EH (cell line): ENCODE data around the gene LRRC27.
"Not testable (repeated sequence)": the region's sequence is repeated elsewhere in the genome, so short reads cannot be mapped to it uniquely, and the experiment has no call there.

ENCODE experiments used
- DNase-seq: peaks from one replicate; pipeline ENCODE4 v3.0.0-alpha.2; 2015; ENCODE audit warnings: low read depth

LRRC27 gene

GRCh38 chr10:132331601-132332432, at the start of gene LRRC27:
Gene LRRC27 (plus strand): TSS chr10:132332193. CDS start chr10:132333525, 1,332 bp downstream.
- peak; percentile 97 for DNase-seq

DNA sequence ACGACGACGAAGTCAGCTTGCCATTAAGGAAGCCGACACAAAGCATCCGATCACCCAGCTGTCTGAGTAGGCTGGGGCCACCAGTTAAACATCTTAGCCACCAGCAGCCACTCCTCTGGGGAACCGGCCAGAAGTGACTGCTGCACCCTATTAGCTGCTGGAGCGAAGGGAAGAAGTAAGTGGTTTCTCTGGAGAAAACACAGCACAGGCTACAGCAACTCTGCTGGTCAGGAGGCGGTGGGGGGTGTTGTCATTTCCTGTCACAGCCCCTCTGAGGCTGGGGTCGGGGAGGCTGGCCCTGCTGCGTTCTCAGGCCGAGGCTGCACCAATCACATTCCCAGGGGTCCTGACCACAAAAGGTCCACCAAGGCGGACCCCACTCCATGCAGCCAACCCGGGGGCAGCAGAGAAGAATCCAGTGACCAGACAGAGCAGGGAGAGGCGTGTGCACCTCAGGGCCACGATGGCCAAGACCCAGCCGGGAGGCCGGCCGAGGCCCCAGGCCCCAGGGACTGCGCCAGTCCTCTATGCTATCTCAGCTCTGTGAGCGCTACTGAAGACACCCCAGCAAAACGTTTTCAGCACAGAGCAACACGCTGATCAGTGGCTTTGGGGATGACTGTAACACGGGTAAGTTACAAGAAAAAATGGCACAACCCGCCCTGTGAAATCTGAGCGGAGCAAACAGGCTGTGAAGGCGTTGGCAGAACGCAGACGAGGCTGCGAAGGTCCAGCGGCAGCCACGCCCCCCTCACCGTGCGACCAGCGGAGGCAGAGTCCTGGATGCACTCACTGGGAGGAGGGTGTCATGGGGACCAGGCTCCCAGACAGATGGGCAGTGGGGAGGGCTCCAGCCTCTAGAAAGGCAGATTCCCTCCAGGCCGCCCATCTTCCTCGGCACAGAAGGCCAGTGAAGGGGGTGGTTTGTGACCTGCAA, 49.1 kb upstream of the LRRC27 start:
- peak; percentile 12 for DNase-seq

GRCh38 chr10:132283604-132284382, 48.2 kb upstream of the LRRC27 start:
- no peak for DNase-seq

GRCh38 chr10:132289439-132289838, 42.6 kb upstream of the LRRC27 start:
- no peak for DNase-seq

DNA sequence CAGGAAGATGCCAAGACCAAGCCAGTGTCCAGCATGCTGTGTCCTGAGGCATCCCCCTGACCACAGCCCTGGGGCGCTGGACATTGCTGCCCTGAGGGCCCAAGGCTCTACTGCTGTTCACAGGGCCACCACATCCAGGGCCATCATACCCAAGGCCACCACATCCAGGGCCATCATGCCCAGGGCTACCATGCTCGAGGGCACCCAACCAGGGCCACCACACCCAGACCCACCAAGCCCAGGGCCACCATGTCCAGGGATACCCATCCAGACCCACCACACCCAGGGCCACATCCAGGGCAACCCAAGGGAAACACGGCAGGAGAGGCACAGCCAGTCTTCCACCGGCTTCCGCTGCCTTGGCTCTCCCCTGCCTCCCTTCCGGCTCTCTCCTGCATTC, 41.4 kb upstream of the LRRC27 start:
- no peak for DNase-seq

GRCh38 chr10:132291826-132292225, 40.2 kb upstream of the LRRC27 start:
- no peak for DNase-seq

- DNase-seq = no peak
Measured at GRCh38 chr10:132292287-132293200, 39.4 kb upstream of the LRRC27 start.

- DNase-seq = no peak
Measured at GRCh38 chr10:132293201-132293812, 38.7 kb upstream of the LRRC27 start.

- DNase-seq = no peak
Measured at GRCh38 chr10:132293813-132294520, 38.0 kb upstream of the LRRC27 start.

- no peak for DNase-seq
Measured at GRCh38 chr10:132294561-132295318, 37.3 kb upstream of the LRRC27 start.

DNA sequence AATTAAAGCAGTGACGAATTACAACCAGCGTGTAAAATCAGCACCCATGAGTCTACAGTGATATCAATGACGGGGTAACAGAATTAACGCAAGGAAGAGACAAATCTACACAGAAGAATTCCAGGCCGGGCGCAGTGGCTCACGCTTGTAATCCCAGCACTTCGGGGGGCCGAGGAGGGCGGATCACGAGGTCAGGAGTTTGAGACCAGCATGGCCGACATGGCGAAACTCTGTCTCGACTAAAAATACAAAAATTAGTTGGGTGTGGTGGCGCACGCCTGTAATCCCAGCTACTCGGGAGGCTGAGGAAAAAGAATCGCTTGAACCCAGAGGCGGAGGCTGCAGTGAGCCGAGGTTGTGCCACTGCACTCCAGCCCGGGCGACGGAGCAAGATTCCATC, 36.5 kb upstream of the LRRC27 start:
- not testable (repeated sequence) for DNase-seq

DNA sequence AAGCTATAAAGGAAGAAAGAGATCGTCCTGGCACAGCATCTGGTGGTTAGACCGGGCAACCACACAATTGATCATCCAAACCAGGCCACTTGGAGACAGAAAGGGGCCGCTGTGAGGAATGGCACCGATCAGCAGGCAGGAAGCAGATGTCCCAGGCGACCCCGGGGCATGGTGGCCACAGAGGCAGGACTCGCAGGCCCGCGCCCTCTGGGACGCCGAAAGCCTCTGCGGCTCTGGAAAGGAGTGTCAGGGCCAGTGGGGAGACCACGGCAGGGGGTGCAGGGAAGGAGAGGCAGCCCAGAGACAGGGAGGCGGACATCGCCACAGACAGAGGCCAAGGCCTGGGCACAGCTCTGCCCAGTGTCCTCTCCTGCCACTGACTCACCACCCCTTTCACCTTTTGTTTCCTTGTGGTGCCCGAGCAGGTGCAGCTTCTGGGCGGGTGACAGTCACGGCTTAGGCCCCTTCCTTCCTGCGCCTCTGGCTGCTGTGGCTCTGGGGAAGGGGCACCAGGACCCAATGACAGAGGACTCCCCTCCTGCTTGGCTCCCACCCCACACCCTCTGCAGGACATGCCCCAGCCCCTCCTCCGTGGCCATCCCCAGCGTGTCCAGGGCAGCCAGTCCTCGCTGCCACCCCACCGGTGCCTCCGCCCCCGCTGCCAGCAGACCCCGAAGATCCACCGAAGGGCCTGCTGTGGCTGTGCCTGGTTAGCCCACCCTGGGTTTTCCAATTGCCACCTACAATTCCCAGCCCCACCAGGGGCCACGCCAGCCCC, 35.1 kb upstream of the LRRC27 start:
- DNase-seq = no peak

DNA sequence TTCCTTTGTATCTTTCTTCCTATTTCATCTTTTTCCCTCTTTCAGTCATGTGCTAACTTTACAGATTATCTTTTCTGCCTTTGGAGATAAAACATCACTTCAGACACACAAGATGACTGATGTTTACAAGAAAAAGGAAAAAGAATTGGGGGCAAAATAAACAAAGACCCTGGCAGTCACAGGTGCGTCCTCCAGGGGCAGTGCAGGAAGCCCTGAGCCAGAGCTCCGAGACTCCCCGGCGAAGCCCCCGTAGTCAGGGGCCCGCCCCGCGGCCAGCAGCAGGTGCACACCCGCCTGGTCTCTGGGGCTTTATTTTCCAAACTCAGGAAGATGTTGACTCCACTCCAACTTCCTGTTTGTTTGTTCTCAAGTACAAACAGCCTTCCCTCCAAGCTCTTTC, 34.5 kb upstream of the LRRC27 start:
- no peak for DNase-seq

DNA sequence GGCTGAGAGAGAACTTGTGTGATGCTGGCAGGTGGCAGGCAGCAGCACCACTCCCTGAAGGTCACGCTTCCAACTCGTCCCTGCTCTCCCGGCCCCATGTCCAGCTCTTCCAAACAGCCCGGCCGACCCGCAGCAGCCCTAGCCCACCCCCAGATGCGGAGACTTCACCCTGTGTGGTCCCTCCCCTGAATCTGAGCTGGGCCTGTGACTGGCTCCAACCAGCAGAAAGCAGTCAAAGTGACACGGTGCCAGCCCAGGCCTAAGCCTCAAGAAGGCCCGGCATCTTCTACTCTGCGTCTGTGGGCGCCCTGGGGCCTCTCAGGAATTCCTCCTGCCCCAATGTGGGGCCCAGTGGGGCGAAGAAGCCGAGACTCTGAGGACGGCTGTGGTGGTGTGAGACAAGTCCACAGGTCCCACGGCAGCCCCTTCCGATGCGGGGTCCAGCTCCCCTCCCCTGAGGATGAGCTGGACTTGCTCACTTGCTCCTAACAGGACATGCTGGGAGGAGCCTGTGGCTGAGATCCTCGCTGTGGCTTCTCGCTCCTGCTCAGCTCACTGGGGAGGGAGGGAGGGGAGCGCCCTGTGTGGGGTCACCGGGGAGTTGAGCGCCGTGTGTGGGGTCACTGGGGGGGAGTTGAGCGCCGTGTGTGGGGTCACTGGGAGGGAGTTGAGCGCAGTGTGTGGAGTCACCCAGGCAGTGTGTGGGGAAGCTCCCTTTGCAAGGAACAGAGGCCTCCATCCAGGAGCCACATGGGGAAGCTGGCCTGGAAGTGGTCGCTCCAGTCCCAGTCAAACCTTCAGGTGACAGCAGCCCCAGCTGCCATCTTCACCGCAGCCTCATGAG, 33.7 kb upstream of the LRRC27 start:
- no peak for DNase-seq

DNA sequence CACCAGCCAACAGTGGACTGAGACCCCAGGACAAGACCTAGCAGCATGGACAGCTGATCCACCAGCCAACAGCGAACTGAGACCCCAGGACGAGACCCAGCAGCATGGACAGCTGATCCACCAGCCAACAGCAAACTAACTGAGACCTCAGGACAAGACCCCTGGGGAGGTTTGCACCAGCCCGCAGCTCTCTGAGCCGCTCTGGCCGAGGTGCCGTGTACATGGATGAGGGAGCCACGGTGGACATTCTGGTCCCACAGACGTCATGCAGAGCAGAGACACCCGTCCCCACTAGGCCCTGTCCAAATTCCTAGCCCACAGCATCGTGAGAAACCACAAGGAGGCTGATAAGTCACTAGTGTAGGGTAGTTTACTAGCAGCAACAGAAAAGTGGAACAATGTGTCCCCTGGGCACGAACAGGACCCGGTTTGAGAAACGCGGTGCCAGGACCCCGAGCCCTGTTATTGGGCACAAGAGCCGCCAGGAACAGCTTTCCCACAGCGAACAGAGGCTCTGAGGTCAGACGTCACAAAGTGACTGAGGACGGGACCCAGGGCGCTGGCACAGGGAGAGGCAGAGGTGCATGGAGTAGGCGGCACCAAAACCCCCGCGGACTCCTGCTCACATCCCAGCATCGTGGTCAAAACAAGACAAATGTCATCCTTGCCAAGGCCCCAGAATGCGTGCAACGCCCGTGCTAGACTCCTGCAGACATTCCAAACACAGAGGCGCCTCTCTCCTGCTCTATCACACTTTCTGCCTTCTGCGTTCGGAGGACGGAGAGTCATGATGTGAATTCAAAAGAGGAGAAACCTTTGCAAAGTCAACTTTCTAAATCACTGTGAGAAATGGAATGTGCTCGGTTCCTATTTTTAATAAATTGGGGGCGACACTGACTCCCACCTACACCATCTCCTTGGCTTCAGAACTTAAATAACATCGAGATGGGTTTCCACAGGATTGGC, 32.3 kb upstream of the LRRC27 start:
- no peak for DNase-seq

DNA sequence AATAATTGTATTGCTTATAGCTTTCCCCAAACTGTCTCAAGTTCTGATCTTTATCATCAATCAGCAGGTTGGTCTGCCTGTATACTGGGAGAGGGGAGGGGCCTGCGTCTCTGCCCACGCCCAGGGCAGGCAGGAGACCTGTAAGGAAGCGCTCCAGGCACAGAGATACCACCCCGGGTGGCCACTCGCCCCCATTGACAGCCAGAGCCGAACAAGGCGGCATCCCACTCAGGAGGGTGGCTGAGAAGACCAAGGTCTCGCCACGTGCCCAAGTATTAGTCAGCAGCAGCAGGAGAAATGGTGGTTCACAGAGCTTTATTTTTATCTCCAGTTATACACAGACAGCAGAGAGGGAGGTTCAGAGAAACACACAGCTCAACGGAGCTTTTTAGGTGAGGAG, 31.4 kb upstream of the LRRC27 start:
- no peak for DNase-seq
